IMR-90 (cell line): ENCODE measurements around the gene DNAAF2. TPM values are rescaled to one million over a fixed set of nuclear protein-coding genes. Genes with fewer than 3 reads are reported as not detected.
A peak's percentile ranks its signal among the peaks of the same experiment; 100 is the strongest.

Source experiments
- ATAC-seq: fragments of 200-7000 bp; cut with Tn5 transposase; 2 replicates; pipeline ENCODE4 v1.9.1; 2020; ENCODE audit warnings: low read depth, mild to moderate bottlenecking, moderate library complexity
- BruUV-seq: library from RNA; stranded (reverse); fragments of 400-500 nt; replicated peaks from 2 replicates; lab custom pipeline; 2021; lab: Mats Ljungman, UMichigan
- CTCF ChIA-PET: fragments of 300-600 bp; formaldehyde crosslinking; extraction: SDS; loops from one replicate; lab custom pipeline; 2021; ENCODE audit warnings: antibody characterized with exemption; lab: Yijun Ruan, JAX
- POLR2A ChIA-PET: fragments of 300-600 bp; sonication (Branson Sonifier 250); formaldehyde crosslinking; loops from one replicate; lab custom pipeline; 2022; ENCODE audit warnings: antibody characterized with exemption; ENCODE audit not compliant: unreplicated experiment; lab: Charles Lee
- DNase-seq: peaks from one replicate; pipeline ENCODE4 v3.0.0; 2013
- H2AFZ ChIP-seq: replicated peaks from 2 replicates; pipeline ENCODE3; 2013; ENCODE audit warnings: low read length, mild to moderate bottlenecking; ENCODE audit not compliant: poor library complexity
- H2AK5ac ChIP-seq: 2 replicates; pipeline ENCODE4 v1.6.1; 2013; ENCODE audit warnings: low read depth, low read length, inconsistent platforms
- H2AK9ac ChIP-seq: replicated peaks from 2 replicates; pipeline ENCODE3; 2013; ENCODE audit warnings: mild to moderate bottlenecking, low read depth, low read length, moderate library complexity; ENCODE audit not compliant: poor library complexity
- H2BK120ac ChIP-seq: 2 replicates; pipeline ENCODE4 v1.6.1; 2013; ENCODE audit warnings: low read depth, low read length, inconsistent platforms
- H2BK15ac ChIP-seq: 3 replicates; pipeline ENCODE4 v1.6.1; 2013; ENCODE audit warnings: low read depth, low read length, inconsistent platforms
- H2BK20ac ChIP-seq: 2 replicates; pipeline ENCODE4 v1.6.1; 2013; ENCODE audit warnings: low read depth, mild to moderate bottlenecking, inconsistent platforms, low read length, moderate library complexity
- H2BK5ac ChIP-seq: 2 replicates; pipeline ENCODE4 v1.6.1; 2013; ENCODE audit warnings: mild to moderate bottlenecking, low read depth, low read length, inconsistent platforms; ENCODE audit not compliant: poor library complexity, severe bottlenecking
- H3K14ac ChIP-seq: replicated peaks from 2 replicates; pipeline ENCODE4 v1.6.1; 2013; ENCODE audit warnings: low read depth, low read length, inconsistent platforms
- H3K18ac ChIP-seq: 2 replicates; pipeline ENCODE4 v1.6.1; 2013; ENCODE audit warnings: low read depth, low read length, control low read depth
- H3K23ac ChIP-seq: 2 replicates; pipeline ENCODE4 v1.6.1; 2013; ENCODE audit warnings: low read depth, low read length, inconsistent platforms
- H3K27ac ChIP-seq: 2 replicates; pipeline ENCODE4 v1.5.1; 2013; ENCODE audit warnings: mild to moderate bottlenecking, control low read depth, low read length; ENCODE audit not compliant: insufficient read depth
- H3K27me3 ChIP-seq: 2 replicates; pipeline ENCODE4 v1.6.1; 2013; ENCODE audit warnings: low read length; ENCODE audit not compliant: control insufficient read depth, insufficient read depth
- H3K36me3 ChIP-seq: 2 replicates; pipeline ENCODE4 v1.6.1; 2013; ENCODE audit warnings: low read length, mixed read lengths; ENCODE audit not compliant: control insufficient read depth, insufficient read depth
- H3K4ac ChIP-seq: 2 replicates; pipeline ENCODE4 v1.6.1; 2013; ENCODE audit warnings: low read depth, low read length, inconsistent platforms
- H3K4me1 ChIP-seq: 2 replicates; pipeline ENCODE4 v1.6.1; 2013; ENCODE audit warnings: low read length, mixed read lengths; ENCODE audit not compliant: control insufficient read depth, insufficient read depth
- H3K4me2 ChIP-seq: 2 replicates; pipeline ENCODE4 v1.6.1; 2013; ENCODE audit warnings: low read depth, mild to moderate bottlenecking, control low read depth, low read length, moderate library complexity
- H3K4me3 ChIP-seq: 2 replicates; pipeline ENCODE4 v1.5.1; 2013; ENCODE audit warnings: low read depth, mild to moderate bottlenecking, control low read depth, low read length, moderate library complexity; ENCODE audit not compliant: insufficient read depth
- H3K56ac ChIP-seq: 2 replicates; pipeline ENCODE4 v1.6.1; 2013; ENCODE audit warnings: low read length, inconsistent platforms; ENCODE audit not compliant: insufficient read depth; ENCODE audit errors: extremely low read depth
- H3K79me1 ChIP-seq, 2 experiments: 2 replicates each; pipeline ENCODE4 v1.6.1; 2013; ENCODE audit warnings: low read length in 2 of 2, inconsistent platforms in 1 of 2, low read depth in 1 of 2
- H3K9ac ChIP-seq: 2 replicates; pipeline ENCODE4 v1.6.1; 2013; ENCODE audit warnings: low read depth, low read length, control low read depth
- H3K9me1 ChIP-seq: 2 replicates; pipeline ENCODE4 v1.6.1; 2013; ENCODE audit warnings: low read length, inconsistent platforms; ENCODE audit not compliant: insufficient read depth
- H3K9me3 ChIP-seq: 2 replicates; pipeline ENCODE4 v1.6.1; 2013; ENCODE audit warnings: low read length; ENCODE audit not compliant: control insufficient read depth, insufficient read depth
- H4K20me1 ChIP-seq: 2 replicates; pipeline ENCODE4 v1.6.1; 2013; ENCODE audit warnings: low read length, inconsistent platforms; ENCODE audit not compliant: insufficient read depth
- H4K5ac ChIP-seq: 2 replicates; pipeline ENCODE4 v1.6.1; 2013; ENCODE audit warnings: mild to moderate bottlenecking, low read depth, low read length, control low read depth
- H4K8ac ChIP-seq, 2 experiments: 2 replicates each; pipeline ENCODE4 v1.6.1; 2013; ENCODE audit warnings: low read depth in 2 of 2, low read length in 2 of 2, control low read depth in 1 of 2, inconsistent platforms in 1 of 2
- H4K91ac ChIP-seq: 2 replicates; pipeline ENCODE4 v1.6.1; 2013; ENCODE audit warnings: low read depth, low read length, inconsistent platforms; ENCODE audit not compliant: insufficient read depth
- CEBPB ChIP-seq: IDR thresholded peaks from 2 replicates; pipeline ENCODE4 v1.6.1; 2012; ENCODE audit warnings: low read depth, low read length, improper control_type of control experiment
- CTCF ChIP-seq: conservative IDR thresholded peaks from 2 replicates; pipeline ENCODE4 v1.5.1; 2012; ENCODE audit warnings: mild to moderate bottlenecking, low read depth, low read length, improper control_type of control experiment
- ELK1 ChIP-seq: fragments of 150-350 bp; IDR thresholded peaks from 2 replicates; pipeline ENCODE4 v1.6.1; 2016; ENCODE audit warnings: low read depth, mild to moderate bottlenecking, low read length, moderate library complexity, borderline replicate concordance
- RAD21 ChIP-seq: IDR thresholded peaks from 2 replicates; pipeline ENCODE4 v1.6.1; 2012; ENCODE audit warnings: low read length, improper control_type of control experiment
- RCOR1 ChIP-seq: IDR thresholded peaks from 2 replicates; pipeline ENCODE4 v1.6.1; 2012; ENCODE audit warnings: mild to moderate bottlenecking, low read length, improper control_type of control experiment; ENCODE audit not compliant: insufficient replicate concordance
- RFX5 ChIP-seq: IDR thresholded peaks from 2 replicates; pipeline ENCODE4 v1.8.0; 2012; ENCODE audit warnings: low read depth, mild to moderate bottlenecking, low read length, moderate library complexity
- WGBS, 2 experiments: methylation state at CpG; one replicate each; pipeline versions ENCODE4 v1.1.5 to v1.1.7; 2013; ENCODE audit warnings: missing lambda C conversion rate in 2 of 2; ENCODE audit not compliant: insufficient read length in 1 of 2; ENCODE audit errors: extremely low coverage in 2 of 2; 5-methylcytosine and 5-hydroxymethylcytosine counted together
- dilution Hi-C: fragments of 300-500 bp; cut with HindIII; formaldehyde crosslinking; loops from one replicate; pipeline ENCODE4 v1.14.3; 2018; ENCODE audit warnings: low sequenced_read_pairs; ENCODE audit not compliant: unreplicated experiment
- in situ Hi-C: fragments of 300-500 bp; cut with MboI; formaldehyde crosslinking; loops from 3 replicates; pipeline ENCODE4 v1.14.3; 2019; ENCODE audit warnings: low sequenced_read_pairs, inconsistent platforms, mixed read lengths
- intact Hi-C: fragments of 100-400 bp; cut with micrococcal nuclease; formaldehyde crosslinking; loops from 2 replicates; pipeline ENCODE4 v1.10.0; 2022
- polyA plus RNA-seq, 3 experiments: library from polyadenylated mRNA; depleted of rRNA; stranded (reverse); fragments of >200 nt; gene quantifications; 2 replicates each; pipeline ENCODE4 v1.2.3, GENCODE V29; 2012; ENCODE audit warnings: low replicate concordance in 1 of 3
- total RNA-seq: library from RNA; depleted of rRNA; stranded (reverse); fragments of >200 nt; gene quantifications from 2 replicates; pipeline ENCODE4 v1.2.3, GENCODE V29; 2012

DNAAF2 gene
- total and polyA plus RNA-seq, 2 of the 4 experiments (the other 2 are of a cell fraction) = 4.1 to 4.7 TPM

GRCh38 chr14:49598485-49599300, 36.4 kb downstream of the DNAAF2 start, which contains the start of gene LRR1 (continued):
- no peak for TF ChIP-seq ELK1
- TF ChIP-seq RCOR1 = no peak

GRCh38 chr14:49598189-49598484, 36.9 kb downstream of the DNAAF2 start:
- no TSS peak for BruUV-seq
- intact Hi-C loops = no loop called here
- H4K20me1 ChIP-seq = no peaks in the 10 kb centered on the region

More at GRCh38 chr14:49598189-49598484, 36.9 kb downstream of the DNAAF2 start:
- Histone ChIP-seq H2BK120ac (peak overlapping the region; percentile 82; the same call in 1 of the 2 replicates), H4K8ac (peak overlapping the region; percentile 68 to 99), H3K23ac (peak overlapping the region; percentile 97), H3K27ac (peak overlapping the region; percentile 90), H2AFZ (peak overlapping the region; percentile 98), H3K36me3 (no peaks in the 10 kb centered on the region), H4K91ac (peak overlapping the region; percentile 97), H3K18ac (no peak overlapping the region; the same call in none of the 2 replicates), H3K14ac (peak overlapping the region; percentile 84), H4K5ac (peak overlapping the region; percentile 66), H2BK5ac (peak overlapping the region; percentile 94), H2AK5ac (peak overlapping the region; percentile 79), H3K4me3 (peak overlapping the region; percentile 66), H3K4me2 (peak overlapping the region; percentile 92), H2BK20ac (no peak overlapping the region), H3K4me1 (0 out of 2 replicates have a peak, but pooled peaks cover 3% of the 10 kb centered on the region), H3K27me3 (no peaks in the 10 kb centered on the region), H3K4ac (peak overlapping the region; percentile 84), H3K9ac (peak overlapping the region; percentile 82), H3K79me1 (peaks cover 16 to 36% of the 10 kb centered on the region in 2 experiments), H2BK15ac (no peak overlapping the region), H3K9me3 (no peaks in the 10 kb centered on the region), H2AK9ac (peak overlapping the region; percentile 98), H3K9me1 (peaks cover 4% of the 10 kb centered on the region; the same call in 1 of the 2 replicates), H3K56ac (peak overlapping the region; percentile 88; the same call in 1 of the 2 replicates)
- no peak for ATAC-seq
- DNase-seq = no peak
- no peak for TF ChIP-seq RFX5
- no peak for TF ChIP-seq CEBPB
- no peak for TF ChIP-seq ELK1
- no peak for TF ChIP-seq CTCF
- TF ChIP-seq RAD21 = no peak
- in situ Hi-C loops (no loop called here), dilution Hi-C loops (no loop called here)
- ChIA-PET POLR2A (no interaction called here), CTCF (interaction anchor here (2.0 kb wide), 1 partner anchor 11 kb away, joined by 7 read pairs; no protein-coding TSS in a partner anchor)
- 0% methylated on average over 1 of the region's 15 CpGs; no CpG with 5 or more reads in 1 of the 2 experiments for WGBS, 2 experiments
